Hepatocyte (in vitro differentiated cells): ENCODE data around the gene UTS2B. TPM values are rescaled to one million over a fixed set of nuclear protein-coding genes. Genes with fewer than 3 reads are reported as not detected.
"Not testable (repeated sequence)": the region's sequence is repeated elsewhere in the genome, so short reads cannot be mapped to it uniquely, and the experiment has no call there.

Source experiments
- DNase-seq: peaks from one replicate; pipeline ENCODE4 v3.0.0-alpha.2; 2016; ENCODE audit warnings: low spot score
- H2AFZ ChIP-seq: fragments of 200-600 bp; sonication (generic); 2 replicates; pipeline ENCODE4 v1.6.0; 2016; ENCODE audit warnings: antibody characterized with exemption, mild to moderate bottlenecking
- H3K27ac ChIP-seq: fragments of 200-600 bp; sonication (generic); 2 replicates; pipeline ENCODE4 v1.5.1; 2016; ENCODE audit warnings: mild to moderate bottlenecking
- H3K27me3 ChIP-seq: fragments of 200-600 bp; sonication (generic); 2 replicates; pipeline ENCODE4 v1.6.1; 2016
- H3K36me3 ChIP-seq: fragments of 200-600 bp; sonication (generic); replicated peaks from 2 replicates; pipeline ENCODE4 v1.5.1; 2016; ENCODE audit warnings: low read depth; ENCODE audit not compliant: insufficient read depth
- H3K4me1 ChIP-seq: fragments of 200-600 bp; sonication (generic); 2 replicates; pipeline ENCODE4 v1.5.1; 2016; ENCODE audit warnings: mild to moderate bottlenecking, moderate library complexity; ENCODE audit not compliant: insufficient read depth
- H3K4me2 ChIP-seq: fragments of 200-600 bp; sonication (generic); 2 replicates; pipeline ENCODE4 v1.6.0; 2016
- H3K4me3 ChIP-seq: fragments of 200-600 bp; sonication (generic); 2 replicates; pipeline ENCODE4 v1.5.1; 2016; ENCODE audit warnings: mild to moderate bottlenecking
- H3K79me2 ChIP-seq: fragments of 200-600 bp; sonication (generic); 2 replicates; pipeline ENCODE4 v1.6.0; 2017; ENCODE audit warnings: mild to moderate bottlenecking
- H3K9me2 ChIP-seq: fragments of 200-600 bp; sonication (generic); replicated peaks from 2 replicates; pipeline ENCODE4 v1.6.0; 2017; ENCODE audit warnings: mild to moderate bottlenecking; ENCODE audit not compliant: insufficient read depth
- H3K9me3 ChIP-seq: fragments of 200-600 bp; sonication (generic); 2 replicates; pipeline ENCODE4 v1.5.1; 2016; ENCODE audit warnings: low read depth, mild to moderate bottlenecking
- H4K20me1 ChIP-seq: fragments of 200-600 bp; sonication (generic); 2 replicates; pipeline ENCODE4 v1.6.0; 2016; ENCODE audit warnings: mild to moderate bottlenecking; ENCODE audit not compliant: insufficient read depth, poor library complexity, severe bottlenecking
- EZH2 ChIP-seq: fragments of 200-600 bp; sonication (generic); IDR thresholded peaks from 2 replicates; pipeline ENCODE4 v1.6.1; 2016; ENCODE audit warnings: antibody characterized with exemption, mild to moderate bottlenecking, borderline replicate concordance
- EZH2phosphoT487 ChIP-seq: fragments of 200-600 bp; sonication (generic); IDR thresholded peaks from one replicate; pipeline ENCODE4 v1.6.1; 2018; ENCODE audit warnings: antibody characterized with exemption, mild to moderate bottlenecking, low read depth, moderate library complexity; ENCODE audit not compliant: unreplicated experiment, severe bottlenecking
- WGBS: methylation state at CpG from one replicate; pipeline ENCODE4 v1.1.6; 2016; ENCODE audit warnings: low lambda C conversion rate; ENCODE audit errors: missing lambda C conversion rate; 5-methylcytosine and 5-hydroxymethylcytosine counted together
- polyA plus RNA-seq: library from polyadenylated mRNA; unstranded; fragments of >200 nt; fragmentation: Nextera tagmentation; extraction: Ambion mirVana; gene quantifications from 2 replicates; pipeline ENCODE4 v1.2.1, GENCODE V29; 2016
- total RNA-seq: library from RNA; depleted of rRNA; stranded (reverse); fragments of >200 nt; gene quantifications from 2 replicates; pipeline ENCODE4 v1.2.3, GENCODE V29; 2014
- TF ChIP-seq, protein P1 (sequence below): fragments of 200-600 bp; sonication (generic); IDR thresholded peaks from 2 replicates; pipeline ENCODE4 v1.5.1; 2016; ENCODE audit warnings: antibody characterized with exemption, mild to moderate bottlenecking; ENCODE audit not compliant: poor library complexity

Gene UTS2B
- total and polyA plus RNA-seq, 2 experiments from 2014 or later = 0.07 to 0.19 TPM

DNA sequence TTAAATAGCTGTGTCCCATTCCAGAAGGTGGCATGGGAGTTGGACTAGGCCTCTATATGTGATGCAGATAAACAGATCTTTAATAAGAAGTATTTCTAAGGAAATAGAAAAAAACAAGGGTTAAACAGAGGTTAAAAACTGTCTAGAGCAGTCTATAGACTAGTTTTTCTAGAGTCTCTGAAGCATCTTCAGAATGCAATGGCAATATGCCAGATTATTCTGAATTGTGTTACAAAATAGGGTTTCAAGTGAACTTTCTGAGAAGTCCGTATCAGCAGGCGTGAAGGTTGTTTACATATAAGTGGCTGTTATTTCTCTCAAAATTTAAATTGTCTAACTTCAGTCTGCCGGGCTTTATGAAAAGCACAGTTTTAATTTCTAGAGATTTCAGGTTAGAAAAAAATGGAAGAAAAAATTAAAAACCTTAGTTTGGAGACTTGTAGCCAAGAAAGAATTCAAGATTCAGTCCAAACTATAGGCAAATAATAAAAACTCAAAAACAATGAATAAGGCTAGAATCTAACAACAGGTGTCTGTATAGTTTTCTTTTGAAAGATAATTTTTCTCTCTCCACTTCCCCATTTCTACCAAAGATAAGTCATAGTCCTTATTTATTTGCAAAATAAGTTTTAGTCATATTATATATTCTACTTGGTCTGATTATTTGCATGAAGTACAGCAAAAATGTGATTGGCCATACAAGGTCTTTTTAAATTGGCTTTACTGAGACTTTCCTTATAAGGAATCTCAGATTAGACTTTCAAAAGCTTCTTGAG lies 76.0 kb downstream of the UTS2B start:
- Histone ChIP-seq H2AFZ (no peak overlapping the region), H3K4me3 (no peak overlapping the region), H3K9me2 (no peaks in the 10 kb centered on the region), H3K9me3 (no peaks in the 10 kb centered on the region), H3K27ac (no peak overlapping the region), H3K79me2 (no peaks in the 10 kb centered on the region), H4K20me1 (no peaks in the 10 kb centered on the region), H3K4me1 (no peaks in the 10 kb centered on the region), H3K27me3 (no peaks in the 10 kb centered on the region), H3K36me3 (no peaks in the 10 kb centered on the region), H3K4me2 (no peak overlapping the region)
- no peak for DNase-seq
- WGBS = 79% methylated on average over 3 of the region's 3 CpGs
- TF ChIP-seq EZH2 (no peak), EZH2phosphoT487 (no peak)
- TF ChIP-seq, protein P1, sequence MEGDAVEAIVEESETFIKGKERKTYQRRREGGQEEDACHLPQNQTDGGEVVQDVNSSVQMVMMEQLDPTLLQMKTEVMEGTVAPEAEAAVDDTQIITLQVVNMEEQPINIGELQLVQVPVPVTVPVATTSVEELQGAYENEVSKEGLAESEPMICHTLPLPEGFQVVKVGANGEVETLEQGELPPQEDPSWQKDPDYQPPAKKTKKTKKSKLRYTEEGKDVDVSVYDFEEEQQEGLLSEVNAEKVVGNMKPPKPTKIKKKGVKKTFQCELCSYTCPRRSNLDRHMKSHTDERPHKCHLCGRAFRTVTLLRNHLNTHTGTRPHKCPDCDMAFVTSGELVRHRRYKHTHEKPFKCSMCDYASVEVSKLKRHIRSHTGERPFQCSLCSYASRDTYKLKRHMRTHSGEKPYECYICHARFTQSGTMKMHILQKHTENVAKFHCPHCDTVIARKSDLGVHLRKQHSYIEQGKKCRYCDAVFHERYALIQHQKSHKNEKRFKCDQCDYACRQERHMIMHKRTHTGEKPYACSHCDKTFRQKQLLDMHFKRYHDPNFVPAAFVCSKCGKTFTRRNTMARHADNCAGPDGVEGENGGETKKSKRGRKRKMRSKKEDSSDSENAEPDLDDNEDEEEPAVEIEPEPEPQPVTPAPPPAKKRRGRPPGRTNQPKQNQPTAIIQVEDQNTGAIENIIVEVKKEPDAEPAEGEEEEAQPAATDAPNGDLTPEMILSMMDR = no peak

DNA sequence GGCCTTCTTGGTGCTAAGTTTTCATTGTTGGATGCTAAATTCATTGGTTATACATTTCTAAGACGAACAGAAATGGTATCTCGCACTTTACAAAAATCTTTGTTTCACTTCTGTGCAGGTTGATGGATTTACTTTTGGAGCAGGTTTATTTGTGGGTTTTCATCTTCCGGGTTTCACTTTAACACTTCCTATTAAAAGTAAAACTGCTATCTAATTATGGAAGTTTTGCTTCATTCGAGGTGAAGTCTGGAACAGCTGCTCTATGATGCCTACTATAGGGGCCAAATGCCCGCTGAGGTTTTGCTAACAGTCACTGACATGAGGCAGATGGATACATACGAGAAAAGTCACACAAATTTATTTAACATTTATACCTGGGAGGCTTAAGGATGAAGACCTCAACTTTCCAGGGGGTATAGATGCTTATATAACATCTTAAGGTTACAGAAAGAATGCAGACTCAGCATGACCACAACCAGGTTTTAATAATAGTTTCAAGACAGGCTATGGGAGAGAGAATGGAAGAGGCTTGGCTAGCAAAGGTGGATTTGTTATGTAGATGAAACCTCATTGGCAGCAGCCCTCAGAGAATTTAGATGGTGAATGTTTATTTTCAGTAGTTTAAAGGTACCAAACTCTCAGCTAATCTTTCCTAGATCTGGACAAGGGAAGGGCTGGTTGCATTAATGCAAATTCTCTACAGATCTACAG lies 77.1 kb downstream of the UTS2B start:
- DNase-seq = no peak
- TF ChIP-seq, protein P1 = no peak
- no peak for TF ChIP-seq EZH2
- no peak for TF ChIP-seq EZH2phosphoT487

DNA sequence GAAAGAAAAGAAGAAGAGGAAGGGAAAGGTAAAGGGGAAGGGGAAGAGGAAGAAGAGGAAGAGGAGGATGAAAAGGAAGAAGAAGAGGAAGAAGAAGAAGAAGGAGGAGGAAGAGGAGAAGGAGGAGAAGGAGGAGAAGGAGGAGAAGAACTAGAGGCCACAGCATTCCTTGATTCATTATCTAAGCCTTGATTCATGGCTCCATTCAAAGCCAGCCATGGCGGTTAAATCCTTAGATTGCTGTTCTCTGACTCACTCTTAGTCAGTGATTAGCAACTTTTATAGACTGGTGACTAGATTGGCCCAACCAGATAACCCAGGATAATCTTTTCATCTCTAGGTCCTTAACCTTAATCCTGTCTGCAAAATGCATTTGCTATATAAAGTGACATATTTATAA lies 83.7 kb downstream of the UTS2B start:
- Histone ChIP-seq H3K4me3 (no peak overlapping the region), H2AFZ (no peak overlapping the region), H3K9me3 (no peaks in the 10 kb centered on the region), H3K36me3 (no peaks in the 10 kb centered on the region), H3K9me2 (no peaks in the 10 kb centered on the region), H3K79me2 (no peaks in the 10 kb centered on the region), H3K4me2 (no peak overlapping the region), H4K20me1 (no peaks in the 10 kb centered on the region), H3K4me1 (no peaks in the 10 kb centered on the region), H3K27ac (no peak overlapping the region), H3K27me3 (no peaks in the 10 kb centered on the region)
- 55% methylated on average over 1 of the region's 1 CpG for WGBS
- TF ChIP-seq, protein P1 = no peak
- TF ChIP-seq EZH2 (no peak), EZH2phosphoT487 (no peak)
- peak; percentile 33 for DNase-seq

More for the DNA sequence above, 77.1 kb downstream of the UTS2B start:
- no peak overlapping the region for H3K27ac ChIP-seq
- no peak overlapping the region for H3K4me2 ChIP-seq
- no peaks in the 10 kb centered on the region for H3K27me3 ChIP-seq
- WGBS = 90% methylated on average over 6 of the region's 6 CpGs
- no peaks in the 10 kb centered on the region for H3K79me2 ChIP-seq
- no peak overlapping the region for H2AFZ ChIP-seq
- H3K9me3 ChIP-seq = no peaks in the 10 kb centered on the region
- no peaks in the 10 kb centered on the region for H3K9me2 ChIP-seq
- no peak overlapping the region for H3K4me3 ChIP-seq
- H4K20me1 ChIP-seq = no peaks in the 10 kb centered on the region
- H3K4me1 ChIP-seq = no peaks in the 10 kb centered on the region
- no peaks in the 10 kb centered on the region for H3K36me3 ChIP-seq

DNA sequence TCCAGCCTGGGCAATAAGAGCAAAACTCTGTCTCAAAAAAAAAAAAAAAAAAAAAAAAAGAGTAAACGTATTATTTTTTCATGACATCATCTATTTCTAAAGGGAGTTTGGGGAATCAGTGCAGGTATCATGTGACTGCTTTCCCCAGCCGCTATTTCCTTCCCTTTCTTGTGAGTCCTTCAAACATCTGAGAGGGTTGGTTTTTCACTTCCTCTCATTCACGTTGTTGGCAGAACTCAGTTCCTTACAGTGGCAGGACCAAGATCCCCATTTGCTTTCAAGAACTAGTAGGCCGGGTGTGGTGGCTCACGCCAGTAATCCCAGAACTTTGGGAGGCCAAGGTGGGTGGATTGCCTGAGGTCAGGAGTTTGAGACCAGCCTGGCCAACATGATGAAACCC lies 84.3 kb downstream of the UTS2B start:
- H3K9me3 ChIP-seq, H3K4me3 ChIP-seq, H3K27me3 ChIP-seq, H3K4me1 ChIP-seq, H2AFZ ChIP-seq, H3K9me2 ChIP-seq, H3K27ac ChIP-seq, H3K36me3 ChIP-seq, H4K20me1 ChIP-seq, DNase-seq, H3K4me2 ChIP-seq, H3K79me2 ChIP-seq: not testable (repeated sequence)
- 95% methylated on average over 5 of the region's 5 CpGs for WGBS
